Transverse colon (tissue), 4 donors: ENCODE data around the gene CMAS. TPM values are rescaled to one million over a fixed set of nuclear protein-coding genes. Genes with fewer than 3 reads are reported as not detected.

ENCODE experiments used
- DNase-seq: peaks from one replicate; pipeline ENCODE4 v3.0.0-alpha.2; 2019
- H3K27ac ChIP-seq, 4 donors: fragments of 200-600 bp; sonication (generic); 2 replicates each; pipeline ENCODE4 v1.5.1; 2016 to 2018; ENCODE audit warnings: inconsistent platforms in 4 of 4
- H3K27me3 ChIP-seq: fragments of 200-600 bp; sonication (generic); 2 replicates; pipeline ENCODE4 v1.5.1; 2017; ENCODE audit warnings: inconsistent platforms
- H3K36me3 ChIP-seq, 4 donors: fragments of 200-600 bp; sonication (generic); 2 replicates each; pipeline ENCODE4 v1.5.1; 2017 to 2019; ENCODE audit warnings: inconsistent platforms in 4 of 4
- H3K4me1 ChIP-seq, 4 donors: fragments of 200-600 bp; sonication (generic); 2 replicates each; pipeline ENCODE4 v1.5.1; 2017 to 2020; ENCODE audit warnings: inconsistent platforms in 4 of 4
- H3K4me3 ChIP-seq, 4 donors: fragments of 200-600 bp; sonication (generic); 1 replicate in 1 of 4; 2 replicates in 3 of 4; pipeline versions ENCODE4 v1.5.1 to v1.6.1; 2017 to 2019; ENCODE audit warnings: inconsistent platforms in 4 of 4
- H3K9me3 ChIP-seq, 2 donors: fragments of 200-600 bp; sonication (generic); 2 replicates each; pipeline ENCODE4 v1.5.1; 2017 to 2019; ENCODE audit warnings: inconsistent platforms in 2 of 2
- CTCF ChIP-seq, 5 experiments: fragments of 200-600 bp in 3 of 5; fragments of 450-650 bp in 2 of 5; sonication (generic) in 3 of 5; IDR thresholded peaks; 1 replicate in 2 of 5; 2 replicates in 3 of 5; pipeline ENCODE4 v1.5.1; 2016 to 2017; ENCODE audit warnings: antibody characterized with exemption in 5 of 5, inconsistent platforms in 3 of 5, mild to moderate bottlenecking in 2 of 5, moderate library complexity in 1 of 5
- EP300 ChIP-seq: sonication (generic); formaldehyde crosslinking; IDR thresholded peaks from one replicate; pipeline ENCODE4 v1.6.1; 2017; ENCODE audit warnings: antibody characterized with exemption, low read depth
- POLR2A ChIP-seq: fragments of 450-650 bp; IDR thresholded peaks from one replicate; pipeline ENCODE4 v1.6.1; 2016; ENCODE audit warnings: antibody characterized with exemption, mild to moderate bottlenecking, moderate library complexity
- POLR2AphosphoS5 ChIP-seq, 3 donors: sonication (generic); formaldehyde crosslinking; IDR thresholded peaks; one replicate each; pipeline ENCODE4 v1.6.1; 2016; ENCODE audit warnings: antibody characterized with exemption in 3 of 3
- WGBS, 2 donors: methylation state at CpG; one replicate each; pipeline ENCODE4 v1.1.5; 2018; ENCODE audit warnings: low coverage in 1 of 2; 5-methylcytosine and 5-hydroxymethylcytosine counted together
- in situ Hi-C, 4 donors: fragments of 200-750 bp; cut with MboI; loops; one replicate each; pipeline versions ENCODE4 v1.15.0 to v1.15.1; 2017; ENCODE audit warnings: low sequenced_read_pairs in 3 of 4, low pct_ligation_motif_present in 1 of 4, low pct_unique_long_range_greater_than_20kb in 1 of 4
- intact Hi-C: fragments of 100-400 bp; cut with DNase I; formaldehyde crosslinking; loops from one replicate; pipeline ENCODE4 v1.15.1; 2023; ENCODE audit warnings: low total_unique reads
- total RNA-seq, 4 donors: library from RNA; depleted of rRNA; stranded (reverse); fragments of >200 nt; gene quantifications; one replicate each; pipeline ENCODE4 v1.1.0, GENCODE V29; 2016

CMAS gene
- total RNA-seq, 4 donors from 2014 or later, result 12.3 to 92.6 (median 69.0) TPM

DNA sequence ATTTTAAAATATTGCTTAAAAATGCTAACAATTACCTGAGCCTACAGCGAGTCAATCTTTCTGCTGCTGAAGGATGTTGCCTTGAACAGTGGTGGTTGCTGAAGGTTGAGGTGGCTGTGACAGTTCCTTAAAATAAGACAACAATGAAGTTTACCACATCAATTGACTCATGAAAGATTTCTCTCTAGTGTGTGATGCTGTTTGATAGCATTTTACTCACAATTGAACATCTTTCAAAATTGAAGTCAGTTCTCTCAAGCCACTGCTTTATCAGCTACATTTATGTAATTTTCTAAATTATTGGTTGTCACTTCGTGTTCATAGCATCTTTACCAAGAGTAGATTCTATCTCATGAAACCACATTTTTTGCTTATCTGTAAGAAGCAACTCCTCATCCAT, 20.3 kb downstream of the CMAS start:
- WGBS, 2 donors, result 85 to 95% methylated on average over 2 of the region's 2 CpGs
- peaks cover 0 to 37% (median 16%) of the 10 kb centered on the region in 4 donors for H3K36me3 ChIP-seq
- H3K4me1 ChIP-seq, result no peaks in the 10 kb centered on the region
- intact Hi-C loops, result no loop called here
- no peak overlapping the region for H3K4me3 ChIP-seq
- TF ChIP-seq CTCF (IDR thresholded peaks at IDR 0.05), result no peak
- TF ChIP-seq EP300, result no peak
- no peak for TF ChIP-seq POLR2AphosphoS5 (IDR thresholded peaks at IDR 0.05)
- TF ChIP-seq POLR2A, result no peak
- no peaks in the 10 kb centered on the region for H3K9me3 ChIP-seq
- H3K27ac ChIP-seq, result no peak overlapping the region
- DNase-seq, result no peak
- in situ Hi-C loops, result no loop called here
- no peaks in the 10 kb centered on the region for H3K27me3 ChIP-seq

DNA sequence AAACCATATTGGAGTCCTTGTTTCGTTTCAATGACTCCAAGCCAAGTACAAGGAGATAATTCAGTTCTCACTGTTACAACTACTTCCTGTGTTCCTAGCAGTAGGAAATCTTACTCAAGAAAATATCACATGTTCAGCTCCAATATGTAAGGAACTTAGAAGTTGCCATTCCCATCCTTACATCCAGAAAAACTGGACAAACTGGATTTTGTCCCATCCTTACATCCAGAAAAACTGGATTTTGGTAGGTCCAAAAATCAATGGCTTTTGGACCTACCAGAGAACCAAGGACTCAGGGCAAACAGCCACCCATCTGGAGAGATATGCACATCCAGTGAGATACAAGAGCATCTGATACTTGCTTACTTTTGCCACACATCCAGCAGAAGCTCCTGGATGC, 23.8 kb downstream of the CMAS start:
- Histone ChIP-seq H3K9me3 (peaks cover 0 to 7% of the 10 kb centered on the region in 2 donors), H3K27me3 (no peaks in the 10 kb centered on the region), H3K36me3 (peaks cover 0 to 10% (median 4%) of the 10 kb centered on the region in 4 donors), H3K4me3 (no peak overlapping the region), H3K27ac (no peak overlapping the region), H3K4me1 (no peaks in the 10 kb centered on the region)
- no peak for DNase-seq
- in situ Hi-C loops, result no loop called here
- TF ChIP-seq POLR2AphosphoS5 (IDR thresholded peaks at IDR 0.05) (no peak), POLR2A (no peak), CTCF (IDR thresholded peaks at IDR 0.05) (no peak), EP300 (no peak)
- 67 to 89% methylated on average over 1 of the region's 1 CpG for WGBS, 2 donors
- intact Hi-C loops, result no loop called here

DNA sequence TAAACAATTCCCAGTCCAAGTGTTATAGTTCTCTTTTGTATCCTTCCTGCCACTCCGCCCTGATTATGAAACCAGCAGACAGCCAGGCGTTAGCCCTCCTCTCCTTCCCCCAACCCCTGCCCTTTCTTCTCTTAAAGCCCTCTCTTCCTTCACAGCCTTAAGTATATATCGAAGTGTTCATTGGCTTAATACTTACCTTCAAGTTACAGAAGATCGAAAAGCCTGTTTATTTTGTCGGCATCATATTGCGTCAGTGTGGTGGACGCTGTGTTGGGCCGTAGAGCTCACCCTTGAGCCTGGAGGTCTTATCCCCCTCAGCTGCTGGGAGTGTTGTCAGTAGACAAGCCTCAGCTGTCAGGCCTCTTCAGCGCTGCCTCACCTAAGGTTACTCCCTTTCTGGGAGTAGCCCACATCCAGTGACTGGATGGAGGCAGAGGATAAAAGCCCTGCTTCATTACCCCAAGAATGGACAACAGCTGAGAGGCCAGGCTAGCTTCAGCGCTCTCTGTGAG, 36.2 kb downstream of the CMAS start:
- no peak for DNase-seq
- in situ Hi-C loops, result loop anchor here in 3 of 4 donors (10.0 to 25.0 kb wide), 3 partner anchors 353 to 380 kb away; no protein-coding TSS in a partner anchor
- Histone ChIP-seq H3K4me3 (no peak overlapping the region), H3K36me3 (no peaks in the 10 kb centered on the region), H3K27ac (no peak overlapping the region), H3K27me3 (no peaks in the 10 kb centered on the region), H3K4me1 (no peaks in the 10 kb centered on the region), H3K9me3 (no peaks in the 10 kb centered on the region)
- 66 to 79% methylated on average over 4 to 10 of the region's 10 CpGs for WGBS, 2 donors
- intact Hi-C loops, result loop anchor here (5.0 to 10.0 kb wide), 2 partner anchors 253 to 375 kb away; partner anchors contain the start of gene ST8SIA1
- TF ChIP-seq POLR2AphosphoS5 (IDR thresholded peaks at IDR 0.05) (no peak), EP300 (no peak), CTCF (IDR thresholded peaks at IDR 0.05) (no peak), POLR2A (no peak)

- Histone ChIP-seq H3K27me3 (no peaks in the 10 kb centered on the region), H3K4me3 (no peak overlapping the region), H3K9me3 (no peaks in the 10 kb centered on the region), H3K27ac (no peak overlapping the region), H3K4me1 (no peaks in the 10 kb centered on the region), H3K36me3 (no peaks in the 10 kb centered on the region)
- in situ Hi-C loops, result loop anchor here in 3 of 4 donors (10.0 to 25.0 kb wide), 3 partner anchors 352 to 379 kb away; no protein-coding TSS in a partner anchor
- DNase-seq, result no peak
- peak; percentile 25 to 43 (median 39) for TF ChIP-seq CTCF (IDR thresholded peaks at IDR 0.05)
- TF ChIP-seq EP300, result no peak
- intact Hi-C loops, result loop anchor here (5.0 to 10.0 kb wide), 2 partner anchors 252 to 374 kb away; partner anchors contain the start of gene ST8SIA1
These were observed 37.1 kb downstream of the CMAS start for GRCh38 chr12:22083167-22083566.
